HepG2 (cell line): ENCODE results near the gene MVP. TPM values are rescaled to one million over a fixed set of nuclear protein-coding genes. Genes with fewer than 3 reads are reported as not detected.
A peak's percentile ranks its signal among the peaks of the same experiment; 100 is the strongest.

ENCODE experiments used
- CEBPB ChIP-seq: IDR thresholded peaks from 2 replicates; pipeline ENCODE4 v1.6.1; 2011; ENCODE audit warnings: low read depth, low read length, improper control_type of control experiment, borderline replicate concordance
- IRF9 ChIP-seq: sonication (generic); formaldehyde crosslinking; IDR thresholded peaks from 2 replicates; pipeline ENCODE4 v1.8.0; 2022; ENCODE audit warnings: missing genetic modification reagents, mild to moderate bottlenecking, borderline replicate concordance
- KMT2A ChIP-seq: sonication (generic); formaldehyde crosslinking; IDR thresholded peaks from 2 replicates; pipeline ENCODE4 v1.4.0; 2020; ENCODE audit warnings: missing genetic modification reagents
- NFYB ChIP-seq: sonication (generic); formaldehyde crosslinking; IDR thresholded peaks from 2 replicates; pipeline ENCODE4 v1.4.0; 2020; ENCODE audit warnings: missing genetic modification reagents
- PHF8 ChIP-seq: sonication (generic); formaldehyde crosslinking; IDR thresholded peaks from 2 replicates; pipeline ENCODE4 v1.5.0; 2020; ENCODE audit warnings: missing genetic modification reagents
- RFX1 ChIP-seq: fragments of 450-650 bp; IDR thresholded peaks from 2 replicates; pipeline ENCODE4 v1.6.1; 2017
- SMAD3 ChIP-seq: sonication (generic); formaldehyde crosslinking; IDR thresholded peaks from 2 replicates; pipeline ENCODE4 v1.4.0; 2020; ENCODE audit warnings: missing genetic modification reagents
- TBX2 ChIP-seq: sonication (generic); formaldehyde crosslinking; IDR thresholded peaks from 2 replicates; pipeline ENCODE4 v1.5.0; 2020; ENCODE audit warnings: missing genetic modification reagents, mild to moderate bottlenecking, borderline replicate concordance
- ZNF337 ChIP-seq: sonication (generic); formaldehyde crosslinking; IDR thresholded peaks from 2 replicates; pipeline ENCODE4 v1.5.1; 2020; ENCODE audit warnings: missing genetic modification reagents, low read depth, mild to moderate bottlenecking, borderline replicate concordance
- ZNF33B ChIP-seq: sonication (generic); formaldehyde crosslinking; IDR thresholded peaks from 2 replicates; pipeline ENCODE4 v1.5.1; 2020; ENCODE audit warnings: mild to moderate bottlenecking, missing genetic modification reagents
- ZNF441 ChIP-seq: sonication (generic); formaldehyde crosslinking; IDR thresholded peaks from 2 replicates; pipeline ENCODE4 v1.7.0; 2021; ENCODE audit warnings: missing genetic modification reagents, borderline replicate concordance
- ZNF484 ChIP-seq: sonication (generic); formaldehyde crosslinking; IDR thresholded peaks from 2 replicates; pipeline ENCODE4 v1.5.1; 2020; ENCODE audit warnings: mild to moderate bottlenecking, low read depth, missing genetic modification reagents, borderline replicate concordance
- polyA plus RNA-seq, 8 experiments: library from polyadenylated mRNA; depleted of rRNA in 3 of 8; stranded (reverse) in 7 of 8; unstranded in 1 of 8; fragments of >200 nt; fragmentation: Illumina TruSeq in 4 of 8; extraction: Trizol in 4 of 8; gene quantifications; 2 replicates each; pipeline versions ENCODE4 v1.2.1 to v1.2.3, GENCODE V29; 2011 to 2016; ENCODE audit warnings: low read depth in 4 of 8, missing spikeins in 1 of 8, mixed read lengths in 1 of 8; ENCODE audit not compliant: insufficient read depth in 1 of 8
- total RNA-seq, 5 experiments: library from RNA; depleted of rRNA; stranded (reverse); fragments of >200 nt; fragmentation: Illumina TruSeq; extraction: Trizol; gene quantifications; 2 replicates each; pipeline ENCODE4 v1.2.3, GENCODE V29; 2016; ENCODE audit warnings: low read depth in 1 of 5
- TF ChIP-seq, protein P1 (sequence below): sonication (generic); formaldehyde crosslinking; IDR thresholded peaks from 2 replicates; pipeline ENCODE4 v1.4.0; 2020; ENCODE audit warnings: missing genetic modification reagents
- TF ChIP-seq, protein P2 (sequence below): IDR thresholded peaks from 2 replicates; pipeline ENCODE4 v1.6.1; 2016; ENCODE audit warnings: missing compliant biosample characterization, missing genetic modification reagents, borderline replicate concordance
- TF ChIP-seq, protein P3 (sequence below): sonication (generic); formaldehyde crosslinking; IDR thresholded peaks from 2 replicates; pipeline ENCODE4 v1.4.0; 2020; ENCODE audit warnings: missing genetic modification reagents, mild to moderate bottlenecking, borderline replicate concordance
- TF ChIP-seq, protein P4 (sequence below): sonication (generic); formaldehyde crosslinking; IDR thresholded peaks from 2 replicates; pipeline ENCODE4 v1.8.1; 2023; ENCODE audit warnings: mild to moderate bottlenecking, missing genetic modification reagents

MVP gene
- total and polyA plus RNA-seq, 2 of the 13 experiments (the other 11 are each of a cell fraction or from before 2014, with no cell fraction given) = 22.9 to 43.5 TPM

GRCh38 chr16:29811896-29812665 lies 8.2 kb upstream of the MVP start, which contains the start of gene PRRT2 (continued):
- TF ChIP-seq, protein P1, sequence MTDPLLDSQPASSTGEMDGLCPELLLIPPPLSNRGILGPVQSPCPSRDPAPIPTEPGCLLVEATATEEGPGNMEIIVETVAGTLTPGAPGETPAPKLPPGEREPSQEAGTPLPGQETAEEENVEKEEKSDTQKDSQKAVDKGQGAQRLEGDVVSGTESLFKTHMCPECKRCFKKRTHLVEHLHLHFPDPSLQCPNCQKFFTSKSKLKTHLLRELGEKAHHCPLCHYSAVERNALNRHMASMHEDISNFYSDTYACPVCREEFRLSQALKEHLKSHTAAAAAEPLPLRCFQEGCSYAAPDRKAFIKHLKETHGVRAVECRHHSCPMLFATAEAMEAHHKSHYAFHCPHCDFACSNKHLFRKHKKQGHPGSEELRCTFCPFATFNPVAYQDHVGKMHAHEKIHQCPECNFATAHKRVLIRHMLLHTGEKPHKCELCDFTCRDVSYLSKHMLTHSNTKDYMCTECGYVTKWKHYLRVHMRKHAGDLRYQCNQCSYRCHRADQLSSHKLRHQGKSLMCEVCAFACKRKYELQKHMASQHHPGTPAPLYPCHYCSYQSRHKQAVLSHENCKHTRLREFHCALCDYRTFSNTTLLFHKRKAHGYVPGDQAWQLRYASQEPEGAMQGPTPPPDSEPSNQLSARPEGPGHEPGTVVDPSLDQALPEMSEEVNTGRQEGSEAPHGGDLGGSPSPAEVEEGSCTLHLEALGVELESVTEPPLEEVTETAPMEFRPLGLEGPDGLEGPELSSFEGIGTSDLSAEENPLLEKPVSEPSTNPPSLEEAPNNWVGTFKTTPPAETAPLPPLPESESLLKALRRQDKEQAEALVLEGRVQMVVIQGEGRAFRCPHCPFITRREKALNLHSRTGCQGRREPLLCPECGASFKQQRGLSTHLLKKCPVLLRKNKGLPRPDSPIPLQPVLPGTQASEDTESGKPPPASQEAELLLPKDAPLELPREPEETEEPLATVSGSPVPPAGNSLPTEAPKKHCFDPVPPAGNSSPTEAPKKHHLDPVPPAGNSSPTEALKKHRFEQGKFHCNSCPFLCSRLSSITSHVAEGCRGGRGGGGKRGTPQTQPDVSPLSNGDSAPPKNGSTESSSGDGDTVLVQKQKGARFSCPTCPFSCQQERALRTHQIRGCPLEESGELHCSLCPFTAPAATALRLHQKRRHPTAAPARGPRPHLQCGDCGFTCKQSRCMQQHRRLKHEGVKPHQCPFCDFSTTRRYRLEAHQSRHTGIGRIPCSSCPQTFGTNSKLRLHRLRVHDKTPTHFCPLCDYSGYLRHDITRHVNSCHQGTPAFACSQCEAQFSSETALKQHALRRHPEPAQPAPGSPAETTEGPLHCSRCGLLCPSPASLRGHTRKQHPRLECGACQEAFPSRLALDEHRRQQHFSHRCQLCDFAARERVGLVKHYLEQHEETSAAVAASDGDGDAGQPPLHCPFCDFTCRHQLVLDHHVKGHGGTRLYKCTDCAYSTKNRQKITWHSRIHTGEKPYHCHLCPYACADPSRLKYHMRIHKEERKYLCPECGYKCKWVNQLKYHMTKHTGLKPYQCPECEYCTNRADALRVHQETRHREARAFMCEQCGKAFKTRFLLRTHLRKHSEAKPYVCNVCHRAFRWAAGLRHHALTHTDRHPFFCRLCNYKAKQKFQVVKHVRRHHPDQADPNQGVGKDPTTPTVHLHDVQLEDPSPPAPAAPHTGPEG (CRISPR knock-in tag) = no peak
- TF ChIP-seq RFX1 = 0 out of 2 replicates have a peak, but pooled peaks have one; percentile 20
- no peak for TF ChIP-seq KMT2A (CRISPR knock-in tag)
- TF ChIP-seq ZNF484 = no peak
- peak; percentile 13; the same call in 1 of the 2 replicates for TF ChIP-seq PHF8 (CRISPR knock-in tag)
- TF ChIP-seq ZNF33B (CRISPR knock-in tag) = 0 out of 2 replicates have a peak, but pooled peaks have one; percentile 30
- TF ChIP-seq, protein P2, sequence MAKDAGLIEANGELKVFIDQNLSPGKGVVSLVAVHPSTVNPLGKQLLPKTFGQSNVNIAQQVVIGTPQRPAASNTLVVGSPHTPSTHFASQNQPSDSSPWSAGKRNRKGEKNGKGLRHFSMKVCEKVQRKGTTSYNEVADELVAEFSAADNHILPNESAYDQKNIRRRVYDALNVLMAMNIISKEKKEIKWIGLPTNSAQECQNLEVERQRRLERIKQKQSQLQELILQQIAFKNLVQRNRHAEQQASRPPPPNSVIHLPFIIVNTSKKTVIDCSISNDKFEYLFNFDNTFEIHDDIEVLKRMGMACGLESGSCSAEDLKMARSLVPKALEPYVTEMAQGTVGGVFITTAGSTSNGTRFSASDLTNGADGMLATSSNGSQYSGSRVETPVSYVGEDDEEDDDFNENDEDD (CRISPR knock-in tag) = no peak
- TF ChIP-seq, protein P3, sequence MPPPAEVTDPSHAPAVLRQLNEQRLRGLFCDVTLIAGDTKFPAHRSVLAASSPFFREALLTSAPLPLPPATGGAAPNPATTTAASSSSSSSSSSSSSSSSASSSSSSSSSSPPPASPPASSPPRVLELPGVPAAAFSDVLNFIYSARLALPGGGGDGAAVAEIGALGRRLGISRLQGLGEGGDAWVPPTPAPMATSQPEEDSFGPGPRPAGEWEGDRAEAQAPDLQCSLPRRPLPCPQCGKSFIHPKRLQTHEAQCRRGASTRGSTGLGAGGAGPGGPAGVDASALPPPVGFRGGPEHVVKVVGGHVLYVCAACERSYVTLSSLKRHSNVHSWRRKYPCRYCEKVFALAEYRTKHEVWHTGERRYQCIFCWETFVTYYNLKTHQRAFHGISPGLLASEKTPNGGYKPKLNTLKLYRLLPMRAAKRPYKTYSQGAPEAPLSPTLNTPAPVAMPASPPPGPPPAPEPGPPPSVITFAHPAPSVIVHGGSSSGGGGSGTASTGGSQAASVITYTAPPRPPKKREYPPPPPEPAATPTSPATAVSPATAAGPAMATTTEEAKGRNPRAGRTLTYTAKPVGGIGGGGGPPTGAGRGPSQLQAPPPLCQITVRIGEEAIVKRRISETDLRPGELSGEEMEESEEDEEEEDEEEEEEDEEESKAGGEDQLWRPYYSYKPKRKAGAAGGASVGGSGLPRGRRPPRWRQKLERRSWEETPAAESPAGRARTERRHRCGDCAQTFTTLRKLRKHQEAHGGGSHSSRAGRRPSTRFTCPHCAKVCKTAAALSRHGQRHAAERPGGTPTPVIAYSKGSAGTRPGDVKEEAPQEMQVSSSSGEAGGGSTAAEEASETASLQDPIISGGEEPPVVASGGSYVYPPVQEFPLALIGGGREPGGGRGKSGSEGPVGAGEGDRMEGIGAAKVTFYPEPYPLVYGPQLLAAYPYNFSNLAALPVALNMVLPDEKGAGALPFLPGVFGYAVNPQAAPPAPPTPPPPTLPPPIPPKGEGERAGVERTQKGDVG = no peak
- TF ChIP-seq ZNF337 (CRISPR knock-in tag) = 0 out of 2 replicates have a peak, but pooled peaks have one; percentile 5
- no peak for TF ChIP-seq IRF9
- TF ChIP-seq, protein P4, sequence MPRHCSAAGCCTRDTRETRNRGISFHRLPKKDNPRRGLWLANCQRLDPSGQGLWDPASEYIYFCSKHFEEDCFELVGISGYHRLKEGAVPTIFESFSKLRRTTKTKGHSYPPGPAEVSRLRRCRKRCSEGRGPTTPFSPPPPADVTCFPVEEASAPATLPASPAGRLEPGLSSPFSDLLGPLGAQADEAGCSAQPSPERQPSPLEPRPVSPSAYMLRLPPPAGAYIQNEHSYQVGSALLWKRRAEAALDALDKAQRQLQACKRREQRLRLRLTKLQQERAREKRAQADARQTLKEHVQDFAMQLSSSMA (CRISPR knock-in tag) = 0 out of 2 replicates have a peak, but pooled peaks have one; percentile 70
- TF ChIP-seq SMAD3 = 0 out of 2 replicates have a peak, but pooled peaks have one; percentile 24
- TF ChIP-seq NFYB = no peak
- TF ChIP-seq CEBPB = no peak
- TF ChIP-seq TBX2 (CRISPR knock-in tag) = no peak
- 0 out of 2 replicates have a peak, but pooled peaks have one; percentile 55 for TF ChIP-seq ZNF441 (CRISPR knock-in tag)
